Karpas-422 (cell line): Measurements from ENCODE around the gene GGACT. TPM values are rescaled to one million over a fixed set of nuclear protein-coding genes. Genes with fewer than 3 reads are reported as not detected.

Source experiments
- DNase-seq: peaks from one replicate; pipeline ENCODE4 v3.0.0-alpha.2; 2015
- H2AFZ ChIP-seq: fragments of 200-600 bp; sonication (generic); 2 replicates; pipeline ENCODE4 v1.6.1; 2014; ENCODE audit warnings: antibody characterized with exemption, low read length, mixed read lengths
- H3K27ac ChIP-seq: fragments of 200-600 bp; sonication (generic); 2 replicates; pipeline ENCODE4 v1.5.1; 2014; ENCODE audit warnings: mild to moderate bottlenecking, low read length, moderate library complexity
- H3K27me3 ChIP-seq: fragments of 200-600 bp; sonication (generic); 2 replicates; pipeline ENCODE4 v1.6.1; 2014; ENCODE audit warnings: low read length, mixed read lengths
- H3K36me3 ChIP-seq: fragments of 200-600 bp; sonication (generic); 2 replicates; pipeline ENCODE4 v1.6.1; 2014; ENCODE audit warnings: low read length, mixed read lengths; ENCODE audit not compliant: insufficient read depth
- H3K4me1 ChIP-seq: fragments of 200-600 bp; sonication (generic); 2 replicates; pipeline ENCODE4 v1.6.1; 2014; ENCODE audit warnings: mild to moderate bottlenecking, low read length, mixed read lengths
- H3K4me2 ChIP-seq: fragments of 200-600 bp; sonication (generic); 2 replicates; pipeline ENCODE4 v1.6.1; 2014; ENCODE audit warnings: low read length, low read depth, mild to moderate bottlenecking; ENCODE audit not compliant: poor library complexity, severe bottlenecking
- H3K4me3 ChIP-seq: fragments of 200-600 bp; sonication (generic); 2 replicates; pipeline ENCODE4 v1.5.1; 2014; ENCODE audit warnings: mild to moderate bottlenecking, antibody characterized with exemption, low read length, mixed read lengths
- H3K79me2 ChIP-seq: fragments of 200-600 bp; sonication (generic); 2 replicates; pipeline ENCODE4 v1.6.1; 2014; ENCODE audit warnings: mild to moderate bottlenecking, low read length, mixed read lengths
- H3K9ac ChIP-seq: fragments of 200-600 bp; sonication (generic); 2 replicates; pipeline ENCODE4 v1.6.0; 2014; ENCODE audit warnings: low read length
- H3K9me2 ChIP-seq: fragments of 200-600 bp; sonication (generic), shearing (Covaris generic); replicated peaks from 2 replicates; pipeline ENCODE4 v1.6.0; 2014; ENCODE audit warnings: mild to moderate bottlenecking, low read length, moderate library complexity; ENCODE audit not compliant: insufficient read depth
- H3K9me3 ChIP-seq: fragments of 300-700, 200-600 bp; sonication (generic); 2 replicates; pipeline ENCODE4 v1.6.1; 2014; ENCODE audit warnings: low read length, mixed read lengths
- H4K20me1 ChIP-seq: fragments of 200-600 bp; sonication (generic); 2 replicates; pipeline ENCODE4 v1.6.1; 2014; ENCODE audit warnings: mild to moderate bottlenecking, antibody characterized with exemption, low read length, low read depth; ENCODE audit not compliant: insufficient read depth
- total RNA-seq: library from RNA; depleted of rRNA; stranded (reverse); fragments of >200 nt; shearing (Covaris generic); gene quantifications from 2 replicates; pipeline ENCODE4 v1.2.3, GENCODE V29; 2014; ENCODE audit warnings: low replicate concordance; rRNA removed

Gene GGACT
- total RNA-seq, 1 experiment from 2014 or later, result 8.8 TPM

DNA sequence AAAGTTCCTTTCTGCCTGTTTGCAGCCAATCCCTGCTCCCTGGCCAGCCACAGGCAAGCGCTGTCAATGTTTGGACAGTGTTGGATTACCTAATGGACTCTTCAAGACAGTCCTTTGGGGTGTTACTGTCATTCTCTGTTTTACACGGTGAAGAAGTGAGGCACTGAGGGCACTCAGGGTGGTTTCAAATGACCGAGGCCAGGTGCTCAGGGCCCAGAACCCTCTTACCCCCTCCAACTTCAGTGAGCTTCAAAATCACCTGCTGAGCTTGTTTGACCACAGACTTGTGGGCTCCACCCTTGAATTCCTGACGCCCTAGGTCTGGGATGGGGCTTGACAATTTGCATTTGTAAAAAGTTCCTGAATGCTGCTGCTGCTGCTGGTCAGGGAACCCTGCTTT, 97.9 kb downstream of the GGACT start:
- Histone ChIP-seq H3K27ac (no peak overlapping the region), H3K4me1 (no peaks in the 10 kb centered on the region), H3K79me2 (no peaks in the 10 kb centered on the region), H3K4me2 (no peak overlapping the region), H3K9me3 (no peaks in the 10 kb centered on the region), H2AFZ (no peak overlapping the region), H3K4me3 (no peak overlapping the region), H3K27me3 (no peaks in the 10 kb centered on the region), H3K36me3 (no peaks in the 10 kb centered on the region), H3K9me2 (no peaks in the 10 kb centered on the region), H4K20me1 (no peaks in the 10 kb centered on the region), H3K9ac (no peak overlapping the region)
- no peak for DNase-seq

DNA sequence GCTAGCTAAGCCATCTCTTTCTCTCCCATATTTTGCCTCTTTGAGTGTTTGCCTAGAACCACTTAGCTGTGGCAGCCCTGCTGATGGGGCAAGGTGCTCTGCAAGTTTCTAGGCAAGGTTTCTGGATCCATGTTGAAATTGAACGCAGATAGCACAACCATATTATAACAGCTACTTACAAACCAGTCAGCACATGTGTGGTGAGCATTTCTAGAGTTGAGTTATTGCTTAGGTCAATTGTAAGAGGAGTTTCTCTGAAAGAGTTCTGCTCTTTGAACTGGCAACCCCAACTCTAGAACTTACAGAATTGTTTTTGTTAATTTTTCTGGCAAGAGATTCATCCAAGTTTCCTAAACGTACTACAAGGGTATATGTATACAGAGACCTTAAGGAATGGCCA, 103.3 kb downstream of the GGACT start:
- Histone ChIP-seq H4K20me1 (no peaks in the 10 kb centered on the region), H3K4me2 (no peak overlapping the region), H3K9me2 (no peaks in the 10 kb centered on the region), H2AFZ (no peak overlapping the region), H3K9me3 (no peaks in the 10 kb centered on the region), H3K4me1 (no peaks in the 10 kb centered on the region), H3K4me3 (no peak overlapping the region), H3K27me3 (no peaks in the 10 kb centered on the region), H3K79me2 (no peaks in the 10 kb centered on the region), H3K27ac (no peak overlapping the region), H3K36me3 (no peaks in the 10 kb centered on the region), H3K9ac (no peak overlapping the region)
- no peak for DNase-seq

DNA sequence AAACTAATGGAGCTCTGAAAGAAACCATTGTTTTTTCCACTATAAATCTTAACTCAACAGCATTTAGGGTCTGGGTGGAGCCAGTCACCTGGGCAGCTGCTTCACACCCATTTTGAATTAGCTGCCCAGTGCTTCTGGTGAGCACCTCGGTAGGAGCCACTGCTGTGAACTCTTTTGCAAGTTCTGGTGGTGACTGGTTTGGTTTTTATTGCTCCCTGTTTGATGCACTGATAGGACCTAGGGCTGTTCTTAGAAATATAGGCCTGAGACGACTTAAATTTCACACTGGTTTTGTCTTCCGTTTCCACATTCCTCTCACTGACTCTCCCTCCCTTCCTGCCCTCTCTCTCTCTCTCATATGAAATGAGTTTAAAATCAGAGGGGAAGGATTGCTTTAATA, 103.9 kb downstream of the GGACT start:
- H3K9me3 ChIP-seq, result no peaks in the 10 kb centered on the region
- H3K9ac ChIP-seq, result no peak overlapping the region
- no peaks in the 10 kb centered on the region for H4K20me1 ChIP-seq
- H3K4me1 ChIP-seq, result no peaks in the 10 kb centered on the region
- no peaks in the 10 kb centered on the region for H3K27me3 ChIP-seq
- H3K27ac ChIP-seq, result no peak overlapping the region
- H3K79me2 ChIP-seq, result no peaks in the 10 kb centered on the region
- no peaks in the 10 kb centered on the region for H3K36me3 ChIP-seq
- no peak overlapping the region for H3K4me2 ChIP-seq
- no peak for DNase-seq
- no peak overlapping the region for H2AFZ ChIP-seq
- no peaks in the 10 kb centered on the region for H3K9me2 ChIP-seq
- no peak overlapping the region for H3K4me3 ChIP-seq

DNA sequence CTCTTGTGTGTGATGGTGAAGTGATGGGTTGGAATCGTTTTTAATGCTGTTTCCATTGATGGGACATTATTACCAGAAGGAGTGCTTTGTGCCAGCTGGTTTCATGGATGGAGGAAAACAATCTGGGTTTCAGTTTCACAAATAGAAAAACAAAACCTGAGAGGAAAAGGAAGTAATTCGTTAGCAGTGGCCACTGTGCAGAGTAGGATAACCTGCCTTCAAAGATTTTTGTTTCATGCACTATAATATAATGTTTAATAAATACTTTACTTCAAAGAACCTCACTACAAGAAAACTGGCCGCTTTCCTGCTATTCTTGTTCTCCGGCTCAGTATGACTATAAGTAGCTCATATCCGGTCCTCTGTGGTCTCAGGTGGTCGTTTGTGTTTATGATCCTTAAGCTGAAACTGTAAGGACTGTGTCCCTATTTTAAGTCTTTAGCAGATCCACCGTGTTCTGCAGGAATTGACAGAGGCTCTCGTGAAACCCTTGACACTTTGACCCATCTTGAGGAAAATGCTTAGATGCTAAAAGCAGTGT, 104.7 kb downstream of the GGACT start:
- H2AFZ ChIP-seq, result no peak overlapping the region
- H3K4me1 ChIP-seq, result no peaks in the 10 kb centered on the region
- no peak for DNase-seq
- no peaks in the 10 kb centered on the region for H3K9me3 ChIP-seq
- no peaks in the 10 kb centered on the region for H3K36me3 ChIP-seq
- H3K27ac ChIP-seq, result no peak overlapping the region
- H3K27me3 ChIP-seq, result no peaks in the 10 kb centered on the region
- no peak overlapping the region for H3K9ac ChIP-seq
- no peak overlapping the region for H3K4me2 ChIP-seq
- no peak overlapping the region for H3K4me3 ChIP-seq
- no peaks in the 10 kb centered on the region for H3K79me2 ChIP-seq
- no peaks in the 10 kb centered on the region for H3K9me2 ChIP-seq
- H4K20me1 ChIP-seq, result no peaks in the 10 kb centered on the region

DNA sequence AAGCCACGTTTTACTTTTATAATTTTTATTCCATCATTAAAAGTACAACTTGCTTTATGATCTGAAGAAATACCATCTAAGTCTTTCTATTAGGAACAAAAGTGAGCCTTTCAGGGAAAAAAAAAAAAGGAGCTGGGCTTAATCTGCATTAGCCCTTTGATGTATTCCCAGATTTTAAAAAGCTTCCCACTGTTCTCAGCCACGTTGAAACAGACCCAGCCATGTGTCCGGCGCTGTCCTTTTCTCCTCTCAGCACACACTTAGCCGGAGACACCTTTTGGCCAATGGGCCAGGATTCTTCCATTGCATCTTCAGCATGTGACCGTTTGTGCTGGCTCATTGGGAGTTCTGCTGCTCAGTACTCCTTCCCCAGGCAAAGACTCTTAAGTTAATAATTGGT, 105.5 kb downstream of the GGACT start:
- no peaks in the 10 kb centered on the region for H3K9me3 ChIP-seq
- H3K9ac ChIP-seq, result no peak overlapping the region
- no peak overlapping the region for H3K4me2 ChIP-seq
- H3K4me1 ChIP-seq, result no peaks in the 10 kb centered on the region
- no peaks in the 10 kb centered on the region for H3K27me3 ChIP-seq
- H3K79me2 ChIP-seq, result no peaks in the 10 kb centered on the region
- no peak for DNase-seq
- no peaks in the 10 kb centered on the region for H3K9me2 ChIP-seq
- no peak overlapping the region for H3K27ac ChIP-seq
- H3K4me3 ChIP-seq, result no peak overlapping the region
- no peaks in the 10 kb centered on the region for H4K20me1 ChIP-seq
- H2AFZ ChIP-seq, result no peak overlapping the region
- H3K36me3 ChIP-seq, result no peaks in the 10 kb centered on the region

DNA sequence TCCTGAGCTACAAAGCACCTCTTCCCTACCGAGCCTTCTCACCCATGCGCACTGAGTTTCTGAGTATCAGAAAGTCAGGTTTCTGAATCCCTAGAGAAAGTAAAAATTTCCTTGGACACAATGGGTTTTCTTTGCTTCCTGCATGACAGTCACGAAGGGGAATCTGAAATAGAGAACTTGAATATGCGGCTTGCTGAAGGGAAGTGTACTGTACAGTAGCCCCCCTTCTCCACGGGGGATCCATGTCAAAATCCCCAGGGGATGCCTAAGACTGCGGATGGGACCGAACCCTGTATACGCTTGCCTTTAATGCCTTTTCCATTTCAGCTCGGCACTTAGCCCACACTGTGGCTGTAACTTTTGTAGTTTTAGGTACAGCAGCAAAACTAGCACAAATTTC, 107.9 kb downstream of the GGACT start:
- Histone ChIP-seq H3K4me3 (no peak overlapping the region), H4K20me1 (no peaks in the 10 kb centered on the region), H3K79me2 (no peaks in the 10 kb centered on the region), H3K27ac (no peak overlapping the region), H2AFZ (no peak overlapping the region), H3K9ac (no peak overlapping the region), H3K27me3 (no peaks in the 10 kb centered on the region), H3K9me2 (no peaks in the 10 kb centered on the region), H3K9me3 (no peaks in the 10 kb centered on the region), H3K4me2 (no peak overlapping the region), H3K4me1 (no peaks in the 10 kb centered on the region), H3K36me3 (no peaks in the 10 kb centered on the region)
- DNase-seq, result no peak

Other genes with a start within 250 kb of the GGACT start
- gene TMTC4, start 86.0 kb upstream of the GGACT start, total RNA-seq, result 62.7 and 66.7 TPM in 2 replicates